DMS 273 (cell line): ENCODE results near the gene NUMB.

ENCODE experiments used
- DNase-seq: peaks from one replicate; lab custom pipeline; 2025; ENCODE audit not compliant: unreplicated experiment; lab: John Stamatoyannopoulos, UW

The NUMB gene

DNA sequence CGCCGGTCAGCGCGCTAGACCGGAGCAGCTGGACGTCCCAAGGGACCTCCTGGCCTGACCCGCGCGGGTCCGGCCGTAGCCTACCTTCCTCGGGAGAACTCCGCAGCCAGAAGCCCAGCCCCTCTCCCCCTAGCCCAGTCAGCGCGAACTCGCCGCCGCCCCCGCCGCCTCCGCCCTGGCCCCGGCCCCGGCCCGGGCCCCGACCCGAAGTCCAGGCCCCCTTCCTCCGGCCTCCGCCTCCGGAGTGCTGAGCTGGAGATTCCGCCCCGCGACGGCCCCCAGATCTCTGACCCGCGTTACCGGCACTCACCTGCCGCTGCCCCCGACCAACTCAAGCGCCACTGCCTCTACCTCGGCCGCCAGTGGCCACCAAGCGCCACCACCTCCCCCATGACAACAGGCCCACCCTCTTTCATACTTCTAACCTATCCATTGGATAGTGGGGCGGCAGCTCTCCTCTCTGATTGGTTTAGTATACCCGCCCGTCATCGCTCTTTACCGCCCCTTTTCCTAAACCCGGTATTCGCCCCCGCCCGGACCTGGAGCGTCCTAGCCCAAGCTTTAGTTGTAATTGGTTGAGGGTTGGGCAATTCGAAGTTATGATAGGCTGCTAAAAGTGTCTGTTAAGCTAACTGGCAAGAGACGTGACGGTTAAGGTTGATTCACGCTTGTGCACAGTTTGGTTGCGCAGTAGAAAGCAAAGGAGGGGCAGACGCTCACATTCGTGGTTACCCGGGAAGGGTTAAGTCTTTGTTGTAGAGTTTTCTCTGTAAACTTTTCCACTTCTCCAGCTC, at the start of gene NUMB:
Gene NUMB, minus strand, starts transcription at position 364 of the 794 bp plus-strand sequence. CDS start 102,795 bp downstream, outside the sequence.
- peak; percentile 100 for DNase-seq

GRCh38 chr14:73503648-73504047, 45.3 kb upstream of the NUMB start:
- DNase-seq: no peak

DNA sequence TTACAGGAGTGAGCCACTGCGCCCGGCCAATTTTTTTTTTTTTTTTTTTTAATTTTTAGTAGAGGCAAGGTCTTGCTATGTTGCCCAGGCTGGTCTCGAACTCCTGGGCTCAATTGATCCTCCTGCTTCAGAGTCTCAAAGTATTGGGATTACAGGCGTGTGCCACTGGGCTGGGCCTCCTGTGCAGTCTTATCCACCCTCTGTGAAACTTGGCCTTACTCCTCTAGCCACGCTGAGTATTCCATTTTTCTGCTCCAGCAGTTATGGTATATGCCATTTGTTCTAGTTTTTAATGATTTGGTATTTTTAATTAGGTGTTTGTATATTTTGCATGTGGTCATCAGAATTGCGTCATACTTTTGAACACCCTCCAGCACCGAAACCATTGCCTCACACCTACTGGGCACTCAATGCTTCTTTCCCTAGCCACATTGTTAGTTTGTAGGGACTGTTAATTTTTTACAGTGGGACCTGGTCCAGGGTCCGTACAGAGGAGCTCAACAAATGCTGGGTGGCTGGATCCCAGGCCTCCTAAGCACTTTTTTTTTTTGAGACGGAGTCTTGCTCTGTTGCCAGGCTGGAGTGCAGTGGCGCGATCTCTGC, 43.8 kb upstream of the NUMB start:
- no peak for DNase-seq

GRCh38 chr14:73500360-73500759, 42.0 kb upstream of the NUMB start:
- DNase-seq: peak; percentile 34

DNA sequence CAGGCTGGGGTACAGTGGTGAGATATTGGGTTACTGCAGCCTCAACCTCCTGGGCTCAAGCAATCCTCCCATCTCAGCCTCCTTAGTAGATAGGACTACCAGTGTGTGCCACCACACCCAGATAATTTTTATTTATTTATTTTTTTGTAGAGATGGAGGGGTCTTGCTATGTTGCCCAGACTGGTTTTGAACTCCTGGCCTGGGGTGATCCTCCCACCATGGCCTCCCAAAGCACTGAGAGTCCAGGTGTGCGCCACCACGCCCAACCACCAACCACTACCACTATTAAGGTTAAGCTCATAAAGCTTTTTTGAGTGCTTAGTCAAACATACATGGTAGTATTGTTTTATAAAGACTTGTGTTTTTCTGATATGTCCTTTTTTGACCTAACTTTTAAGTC, 36.2 kb upstream of the NUMB start:
- no peak for DNase-seq

DNA sequence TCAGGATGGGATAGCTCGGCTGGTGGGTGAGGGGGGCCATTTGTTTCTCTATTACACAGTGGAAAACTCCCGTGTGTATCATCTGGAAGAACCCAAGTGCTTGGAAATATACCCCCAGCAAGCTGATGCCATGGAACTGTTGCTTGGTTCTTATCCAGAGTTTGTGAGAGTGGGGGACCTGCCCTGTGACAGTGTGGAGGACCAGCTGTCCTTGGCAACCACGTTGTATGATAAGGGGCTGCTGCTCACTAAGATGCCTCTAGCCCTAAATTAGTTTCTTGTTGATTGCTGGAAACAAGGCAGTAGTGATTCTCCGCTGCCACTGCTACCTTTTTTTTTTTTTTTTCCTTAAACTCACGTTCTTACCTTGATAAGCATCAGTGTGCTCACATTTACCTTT, 34.3 kb upstream of the NUMB start:
- peak; percentile 44 for DNase-seq

DNA sequence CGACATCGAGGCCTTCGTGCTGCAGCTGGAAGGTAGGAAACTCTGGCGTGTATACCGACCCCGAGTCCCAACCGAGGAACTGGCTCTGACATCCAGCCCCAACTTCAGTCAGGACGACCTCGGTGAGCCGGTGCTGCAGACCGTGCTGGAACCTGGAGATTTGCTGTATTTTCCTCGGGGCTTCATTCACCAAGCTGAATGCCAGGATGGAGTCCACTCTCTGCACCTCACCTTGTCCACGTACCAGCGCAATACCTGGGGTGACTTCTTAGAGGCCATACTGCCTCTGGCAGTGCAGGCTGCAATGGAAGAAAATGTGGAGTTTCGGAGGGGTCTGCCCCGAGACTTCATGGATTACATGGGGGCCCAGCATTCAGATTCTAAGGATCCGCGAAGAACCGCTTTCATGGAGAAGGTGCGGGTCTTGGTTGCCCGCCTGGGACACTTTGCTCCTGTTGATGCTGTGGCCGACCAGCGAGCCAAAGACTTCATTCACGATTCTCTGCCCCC, 33.8 kb upstream of the NUMB start:
- no peak for DNase-seq

GRCh38 chr14:73491256-73492042, 33.1 kb upstream of the NUMB start:
- DNase-seq: peak; percentile 87

DNA sequence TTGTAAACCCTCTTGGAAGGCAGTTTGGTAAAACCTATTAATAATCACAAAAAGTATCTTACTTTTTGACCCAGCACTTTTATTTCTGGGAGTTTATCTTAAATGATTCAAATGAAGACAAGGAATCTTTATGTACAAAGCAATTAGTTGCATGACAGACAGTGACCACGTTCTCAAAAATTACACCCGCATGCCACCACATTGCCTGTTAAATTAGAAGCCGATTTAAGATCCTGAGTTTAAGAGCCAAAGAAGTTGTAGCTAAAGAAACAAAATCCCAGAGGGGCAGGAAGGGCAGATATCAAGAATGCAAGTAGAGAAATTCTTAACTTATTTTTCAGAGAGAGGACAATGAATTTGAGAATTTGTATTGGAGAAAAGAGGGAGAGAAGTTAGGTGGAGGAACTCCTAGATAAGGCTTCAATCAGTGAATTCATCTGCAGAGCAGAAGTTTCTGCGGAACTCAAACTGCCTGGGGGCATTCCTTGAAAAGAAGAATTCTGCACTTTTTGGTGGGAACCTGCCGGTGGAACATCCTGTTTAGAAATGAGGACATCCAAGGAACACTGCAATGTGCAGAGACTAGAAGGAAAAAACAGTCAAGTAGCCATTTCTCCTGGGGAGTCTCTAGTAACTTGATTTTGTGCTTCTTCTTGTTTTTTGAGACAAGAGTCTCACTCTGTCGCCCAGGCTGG, 31.3 kb upstream of the NUMB start:
- no peak for DNase-seq

DNA sequence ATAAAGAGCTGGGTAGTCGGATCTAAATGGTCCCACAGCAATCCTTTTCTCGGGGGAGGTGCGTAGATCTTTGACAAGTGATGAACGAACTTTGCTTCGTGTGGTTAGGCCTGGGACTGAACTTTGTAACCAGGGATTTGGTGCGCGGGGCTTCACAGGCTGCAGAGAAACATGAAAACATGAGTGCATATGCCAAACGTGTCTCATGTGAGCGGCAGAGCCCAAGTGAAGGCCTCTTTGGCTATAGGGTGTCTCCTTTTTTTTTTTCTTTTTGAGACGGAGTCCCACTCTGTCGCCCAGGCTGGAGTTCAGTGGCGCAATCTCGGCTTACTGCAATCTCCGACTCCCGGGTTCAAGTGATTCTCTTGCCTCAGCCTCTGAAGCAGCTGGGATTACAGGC, 20.3 kb upstream of the NUMB start:
- no peak for DNase-seq

DNA sequence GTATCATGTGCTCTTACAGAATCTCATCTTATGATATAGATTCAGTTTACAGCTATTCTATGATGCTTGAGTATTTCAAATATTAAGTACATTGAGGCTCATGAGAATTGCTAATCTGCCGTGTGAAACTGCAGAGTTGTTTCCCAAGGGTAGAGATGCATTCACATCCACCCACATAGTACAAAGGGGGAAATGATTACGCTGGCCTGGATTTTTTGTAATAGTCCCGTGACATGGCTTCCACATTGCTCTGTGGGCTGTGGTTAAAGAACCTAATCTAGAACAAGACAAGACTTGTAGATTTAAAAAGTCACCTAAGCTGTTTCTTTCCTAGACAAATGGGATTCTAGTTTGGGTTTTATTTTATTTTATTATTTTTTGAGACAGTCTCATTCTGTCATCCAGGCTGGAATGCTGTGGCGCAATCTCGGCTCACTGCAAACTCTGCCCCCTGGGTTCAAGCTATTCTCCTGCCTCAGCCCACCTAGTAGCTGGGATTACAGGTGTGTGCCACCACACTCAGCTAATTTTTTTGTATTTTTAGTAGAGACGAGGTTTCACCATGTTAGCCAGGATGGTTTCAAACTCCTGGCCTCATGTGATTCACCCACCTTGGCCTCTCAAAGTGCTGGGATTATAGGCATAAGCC, 19.4 kb upstream of the NUMB start:
- DNase-seq: no peak

- DNase-seq: no peak
Measured at GRCh38 chr14:73476451-73476931, 18.1 kb upstream of the NUMB start.

GRCh38 chr14:73474952-73475351, 16.6 kb upstream of the NUMB start:
- DNase-seq: no peak

DNA sequence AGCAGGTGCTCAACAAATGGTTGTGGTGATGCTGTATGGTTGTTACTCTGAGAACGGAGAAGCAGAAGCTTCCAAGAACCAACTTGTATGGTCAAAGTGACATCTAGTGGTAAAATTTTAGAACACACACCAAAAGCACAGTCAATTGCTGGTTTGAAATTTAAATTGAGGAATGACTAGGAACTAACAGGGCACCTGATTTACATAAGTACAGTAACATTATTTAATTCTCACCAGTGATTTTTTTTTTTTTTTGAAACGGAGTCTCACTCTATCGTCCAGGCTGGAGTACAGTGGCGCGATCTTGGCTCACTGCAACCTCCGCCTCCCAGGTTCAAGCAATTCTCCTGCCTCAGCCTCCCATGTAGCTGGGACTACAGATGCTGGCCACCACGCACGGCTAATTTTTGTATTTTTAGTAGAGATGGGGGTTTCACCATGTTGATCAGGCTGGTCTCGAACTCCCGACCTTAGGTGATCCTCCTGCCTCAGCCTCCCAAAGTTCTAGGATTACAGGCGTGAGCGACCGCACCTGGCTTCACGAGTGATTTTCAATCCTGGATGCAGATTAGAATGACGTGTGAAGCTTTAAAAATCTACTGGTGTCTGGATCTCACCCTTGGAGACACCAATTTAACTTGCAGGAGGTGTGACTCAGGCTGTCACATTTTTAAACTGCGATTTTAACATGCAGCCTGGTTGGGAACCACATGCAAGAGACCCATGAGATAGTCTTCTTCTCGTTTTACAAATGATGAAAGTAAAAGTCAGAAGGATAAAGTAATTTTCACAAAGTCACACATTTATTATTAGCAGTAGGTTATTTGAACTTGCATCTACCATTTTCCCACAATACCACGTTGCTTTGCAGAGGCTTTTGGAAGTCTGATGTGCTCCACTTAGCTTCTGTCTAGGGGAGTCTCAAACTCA, 14.1 kb upstream of the NUMB start:
- peak; percentile 84 for DNase-seq

- no peak for DNase-seq
Measured at GRCh38 chr14:73471582-73472184, 13.3 kb upstream of the NUMB start.

DNA sequence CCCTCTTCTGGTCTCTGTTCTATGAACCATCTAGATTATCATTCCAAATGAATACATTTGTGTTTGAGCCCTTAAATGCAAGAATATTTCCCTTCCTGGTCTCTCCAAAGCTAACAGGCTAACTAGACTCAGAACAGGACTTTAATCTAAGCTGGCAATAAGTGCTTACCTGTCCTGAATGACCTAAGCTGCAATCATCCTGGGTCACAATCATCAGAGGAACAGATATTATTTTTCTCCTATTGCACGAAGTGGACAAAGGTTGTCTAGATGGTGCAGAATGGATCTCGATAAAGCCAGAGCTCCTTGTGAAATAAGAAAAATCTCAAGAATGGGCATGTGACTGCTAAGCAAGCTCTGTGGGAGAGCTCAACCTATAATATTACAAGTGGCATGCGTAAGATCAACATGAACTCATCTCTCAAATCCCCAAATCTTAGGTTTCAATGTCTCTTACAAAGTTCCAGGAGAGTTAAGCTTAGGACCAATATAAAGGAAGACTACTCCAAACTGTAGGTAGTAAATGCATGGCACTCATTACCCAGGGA, 10.6 kb upstream of the NUMB start:
- DNase-seq: no peak

DNA sequence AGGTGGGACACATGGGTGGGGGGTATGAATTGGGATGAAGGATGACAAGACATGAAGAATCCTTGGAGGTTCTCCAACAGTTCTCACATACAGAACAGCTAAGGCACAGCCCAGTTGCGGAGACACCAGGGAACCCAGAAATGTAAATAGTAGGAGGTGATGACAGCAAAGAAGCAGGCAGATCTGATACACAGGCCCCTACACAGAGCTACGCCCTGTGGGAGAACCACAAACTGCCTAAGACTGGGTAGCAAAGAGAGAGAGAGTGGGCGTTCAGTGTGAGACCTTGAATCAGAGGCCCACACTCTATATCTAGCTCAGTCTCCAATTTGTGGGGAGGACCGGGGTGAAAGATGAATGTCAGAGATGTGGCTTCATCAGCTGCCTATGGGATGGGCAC, 9.5 kb upstream of the NUMB start:
- DNase-seq: no peak

DNA sequence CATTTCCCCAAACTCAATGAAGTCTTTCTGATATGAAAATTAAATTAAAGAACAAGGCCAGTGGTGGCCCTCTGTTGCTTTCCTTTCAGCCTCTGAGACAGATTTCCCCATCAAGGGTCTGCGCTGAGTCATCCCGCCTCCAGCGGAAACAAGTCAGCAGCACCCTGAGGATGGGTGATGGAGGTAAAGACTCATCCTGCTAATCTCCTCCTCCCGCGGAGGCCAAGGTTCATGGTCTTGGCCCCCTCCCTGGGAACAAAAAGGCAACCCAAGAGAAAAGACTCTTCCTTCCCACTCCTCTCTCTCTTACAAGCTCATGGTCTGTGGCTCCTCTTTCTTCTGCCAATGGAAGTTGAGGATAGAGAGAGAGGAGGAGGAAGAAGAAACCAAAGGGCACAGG, 9.0 kb upstream of the NUMB start:
- DNase-seq: no peak

- DNase-seq: no peak
Measured at GRCh38 chr14:73466861-73467260, 8.5 kb upstream of the NUMB start.
